GM18858 (cell line): Measurements from ENCODE around the gene OTOP2.

Source experiments
- ATAC-seq: cut with Tn5 transposase; IDR thresholded peaks from one replicate; pipeline ENCODE4 v1.9.1; 2021; ENCODE audit not compliant: unreplicated experiment

Gene OTOP2

GRCh38 chr17:74950207-74950606 is 26.1 kb downstream of the OTOP2 start:
- ATAC-seq: no peak

GRCh38 chr17:74951065-74951464 is 27.0 kb downstream of the OTOP2 start:
- ATAC-seq: no peak

GRCh38 chr17:74951680-74952421 is 27.8 kb downstream of the OTOP2 start:
- ATAC-seq: no peak

GRCh38 chr17:74952431-74953133 is 28.5 kb downstream of the OTOP2 start:
- no peak for ATAC-seq

DNA sequence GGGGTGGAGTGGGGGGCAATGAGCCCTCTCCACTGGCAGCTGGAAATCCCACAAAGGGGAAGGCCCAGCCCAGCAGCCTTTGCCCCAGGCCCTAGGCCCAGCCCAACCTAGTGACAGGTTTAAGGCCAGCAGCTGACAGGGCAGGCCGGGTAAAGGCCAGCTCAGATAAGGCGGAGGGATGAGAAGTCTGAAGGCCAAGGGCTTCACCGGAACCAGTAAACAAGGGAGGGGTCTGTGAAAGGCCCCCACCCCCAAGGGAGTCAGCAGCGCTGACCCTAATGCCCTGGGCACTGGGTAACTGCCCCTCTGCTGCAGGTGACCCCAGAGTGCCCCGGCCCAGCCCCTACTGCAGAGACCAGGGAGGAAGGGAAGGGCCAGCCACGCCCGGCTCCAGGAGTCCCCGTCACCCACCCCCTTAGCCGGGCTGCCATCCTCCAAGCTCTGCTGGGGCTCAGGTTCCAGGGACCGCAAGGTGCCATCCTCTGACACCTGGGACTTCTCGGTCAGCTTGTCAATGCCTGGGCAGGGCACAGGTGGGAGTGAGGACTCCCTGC is 29.1 kb downstream of the OTOP2 start:
- no peak for ATAC-seq

DNA sequence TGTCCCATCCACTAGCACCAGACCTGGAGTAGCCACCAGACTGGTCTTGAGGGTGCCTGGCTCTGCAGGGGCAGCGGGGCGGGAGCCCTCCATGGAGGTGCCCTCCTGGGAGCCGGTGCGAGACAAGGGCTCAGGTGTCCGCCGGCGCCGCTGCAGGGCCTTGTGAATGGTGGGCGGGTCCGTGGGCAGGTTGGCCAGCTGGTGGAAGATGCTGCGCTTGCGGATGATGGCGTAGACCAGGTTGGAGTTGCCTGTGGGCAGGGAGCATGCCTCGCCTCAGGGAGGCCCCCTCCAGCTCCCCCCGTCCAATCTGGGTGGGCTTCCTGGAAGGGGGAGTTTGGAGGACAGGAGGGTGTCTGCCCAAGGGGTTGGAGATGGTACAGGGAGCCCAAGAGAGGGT is 30.0 kb downstream of the OTOP2 start:
- ATAC-seq: no peak

- no peak for ATAC-seq
Measured at GRCh38 chr17:74954665-74955421, 30.8 kb downstream of the OTOP2 start.

DNA sequence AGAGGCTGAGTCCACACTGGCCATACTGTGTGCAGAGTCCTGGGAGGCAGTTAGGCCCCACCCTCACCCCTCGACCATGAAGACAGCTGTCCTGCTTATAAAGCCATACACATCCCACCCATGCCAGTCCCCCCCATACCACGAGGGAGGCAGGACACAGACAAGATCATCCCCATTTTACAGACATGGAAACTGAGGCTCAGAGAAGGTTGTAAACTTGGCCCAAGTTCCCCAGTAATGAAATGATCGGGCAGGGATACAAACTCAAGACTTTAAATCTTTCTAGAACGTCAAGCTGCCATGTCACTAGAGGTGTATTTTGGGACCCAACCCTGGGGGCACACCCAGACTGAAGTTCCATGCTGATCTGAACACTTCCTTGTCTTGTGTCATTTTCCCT is 32.0 kb downstream of the OTOP2 start:
- no peak for ATAC-seq

DNA sequence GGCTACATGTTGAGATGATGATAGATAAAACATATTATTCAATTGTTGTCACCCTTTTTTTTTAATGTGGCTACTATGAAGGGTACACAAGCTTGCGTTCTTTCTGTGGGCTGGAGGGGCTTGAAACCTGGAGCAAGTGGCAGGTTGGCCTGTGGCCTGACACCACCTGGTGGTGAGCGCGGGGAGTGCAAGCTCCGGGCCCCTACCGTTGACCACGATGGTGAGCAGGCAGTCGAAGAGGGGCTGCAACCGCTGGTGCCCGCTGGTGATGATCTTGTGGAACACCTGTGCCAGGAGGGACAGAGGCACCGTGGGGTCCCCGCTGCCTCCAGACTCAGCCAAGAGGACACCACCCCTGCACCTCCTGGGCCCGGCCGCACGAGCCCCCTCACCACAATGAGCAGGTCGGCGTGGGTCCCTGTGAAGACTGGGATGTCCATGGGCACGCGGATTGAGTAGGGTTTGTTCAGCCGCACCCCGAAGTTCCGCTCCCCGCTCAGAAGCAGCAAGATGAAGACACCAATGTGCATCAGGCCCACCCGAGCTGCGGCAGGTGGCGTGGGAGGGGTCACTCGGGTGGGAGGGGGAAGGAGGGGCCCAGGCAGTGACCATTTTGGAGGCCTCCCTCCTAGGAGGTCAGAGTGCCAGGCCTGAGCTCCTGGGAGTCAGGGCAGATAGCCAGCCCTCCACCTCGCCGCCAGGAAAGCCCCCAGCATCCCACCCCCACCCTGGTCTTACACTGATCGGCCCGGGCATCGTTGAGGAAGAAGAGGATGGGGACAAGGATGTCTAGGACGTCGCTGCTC is 34.1 kb downstream of the OTOP2 start:
- ATAC-seq: no peak

DNA sequence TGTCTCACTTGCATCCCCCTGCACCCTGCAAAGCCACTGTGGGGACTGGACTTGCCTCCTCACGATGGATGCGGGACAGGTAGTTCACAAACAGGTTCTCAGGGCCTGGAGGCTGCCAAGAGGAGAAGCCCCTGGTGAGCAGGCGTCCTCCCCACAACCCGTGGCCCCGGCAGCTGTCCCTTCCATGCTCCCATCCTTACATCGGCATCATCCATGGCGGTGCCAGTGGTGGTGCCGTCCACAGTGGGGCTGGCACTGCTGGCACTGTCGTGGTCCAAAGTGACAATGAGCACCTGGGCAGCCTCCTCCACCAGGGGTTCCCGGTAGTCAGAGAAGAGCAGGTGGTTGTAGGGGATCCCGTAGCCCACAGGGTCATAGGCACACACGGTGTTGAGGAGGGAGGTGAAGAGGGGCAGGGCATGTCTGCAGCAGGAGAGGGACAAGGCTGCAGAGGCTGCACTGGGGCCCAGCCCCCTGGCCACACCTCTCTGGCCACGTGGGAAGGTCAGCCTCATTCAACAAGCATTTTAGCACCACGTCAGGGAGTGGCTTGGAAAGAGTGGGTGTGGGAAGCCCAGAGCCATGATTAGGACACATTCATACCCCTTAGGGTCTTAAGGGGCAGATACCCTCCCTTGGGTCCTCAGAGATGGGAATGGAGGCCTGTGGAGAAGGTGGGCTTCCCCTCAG is 35.9 kb downstream of the OTOP2 start:
- no peak for ATAC-seq

GRCh38 chr17:74960570-74961342 is 36.7 kb downstream of the OTOP2 start:
- no peak for ATAC-seq

DNA sequence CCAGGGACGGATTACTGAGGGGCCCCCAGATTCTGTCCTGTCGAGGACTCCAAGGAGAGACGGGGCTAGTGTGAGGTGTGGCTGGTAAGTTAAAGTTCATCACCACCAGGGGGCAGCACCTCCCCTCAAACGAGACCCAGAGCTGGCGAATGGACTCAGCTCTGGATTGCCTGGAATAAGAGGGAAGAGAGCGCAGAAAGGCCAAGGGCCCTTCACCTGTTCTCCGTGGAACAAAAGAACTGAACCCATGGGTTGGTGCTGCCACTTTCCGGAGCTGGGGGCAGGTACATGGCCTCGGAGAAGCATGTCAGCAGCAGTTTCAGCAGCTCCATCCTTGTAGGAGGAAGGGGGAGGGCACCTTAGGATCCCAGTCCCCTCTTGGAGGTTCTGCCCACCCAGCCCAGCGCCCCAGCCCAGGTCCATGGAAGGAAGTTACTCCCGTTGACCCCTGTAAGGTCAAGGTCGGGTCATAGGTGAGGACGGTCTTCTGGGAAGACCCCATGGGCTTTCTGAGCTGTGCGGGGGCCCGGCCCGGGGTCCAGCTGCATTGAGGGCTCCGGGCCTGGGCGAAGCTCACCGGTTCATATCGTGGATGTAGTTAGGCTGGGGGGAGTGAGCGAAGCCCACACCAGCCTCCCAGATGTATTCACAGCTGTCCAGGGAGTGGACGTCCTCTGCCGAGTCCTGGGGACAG is 37.7 kb downstream of the OTOP2 start:
- ATAC-seq: no peak

GRCh38 chr17:74962622-74963394 is 38.7 kb downstream of the OTOP2 start:
- no peak for ATAC-seq

DNA sequence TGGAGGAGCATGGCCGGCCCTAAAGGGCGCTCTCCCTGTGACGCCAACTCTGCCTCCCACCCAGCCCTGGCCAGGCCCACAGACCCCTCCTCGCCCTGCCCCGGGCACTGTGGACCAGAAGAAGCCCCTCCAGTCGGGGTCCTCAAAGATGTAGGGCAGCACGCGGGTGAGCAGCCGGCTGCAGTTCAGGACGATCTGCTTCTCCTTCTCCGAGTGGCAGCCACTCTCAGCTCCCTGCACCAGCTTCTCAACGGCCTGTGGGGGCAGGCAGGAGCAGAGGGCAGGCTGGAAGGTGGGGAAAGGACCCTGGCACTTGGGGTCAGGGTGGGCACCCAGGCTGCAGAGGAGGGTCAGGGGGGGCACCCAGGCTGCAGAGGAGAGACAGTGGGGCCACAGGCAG is 39.6 kb downstream of the OTOP2 start:
- ATAC-seq: no peak

DNA sequence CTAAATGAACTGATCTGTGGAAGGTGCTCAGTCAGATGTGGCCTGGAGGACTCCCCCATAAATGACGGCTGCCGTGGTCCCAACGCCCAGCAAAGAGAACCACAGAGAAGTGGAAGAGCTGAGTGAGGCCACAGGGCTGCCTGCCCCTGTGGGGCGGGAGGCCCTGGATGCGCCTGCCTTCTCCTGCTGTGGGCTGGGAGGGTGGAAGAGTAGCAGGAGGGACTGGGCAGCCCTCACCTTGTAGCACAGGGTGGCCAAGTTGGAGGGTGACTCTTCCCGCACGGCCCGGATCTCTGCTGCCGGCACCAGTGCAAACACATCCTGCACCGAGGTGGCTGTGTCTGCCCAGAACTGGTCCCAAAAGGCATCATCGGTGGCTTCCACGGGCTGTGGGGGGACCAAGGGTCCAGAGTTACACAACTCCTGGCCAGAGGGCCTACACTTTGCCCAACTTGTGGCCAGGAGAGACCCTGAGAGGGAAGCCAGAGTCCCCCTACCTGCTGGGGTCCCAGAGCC is 40.2 kb downstream of the OTOP2 start:
- no peak for ATAC-seq

GRCh38 chr17:74964988-74965622 is 41.0 kb downstream of the OTOP2 start:
- ATAC-seq: no peak

DNA sequence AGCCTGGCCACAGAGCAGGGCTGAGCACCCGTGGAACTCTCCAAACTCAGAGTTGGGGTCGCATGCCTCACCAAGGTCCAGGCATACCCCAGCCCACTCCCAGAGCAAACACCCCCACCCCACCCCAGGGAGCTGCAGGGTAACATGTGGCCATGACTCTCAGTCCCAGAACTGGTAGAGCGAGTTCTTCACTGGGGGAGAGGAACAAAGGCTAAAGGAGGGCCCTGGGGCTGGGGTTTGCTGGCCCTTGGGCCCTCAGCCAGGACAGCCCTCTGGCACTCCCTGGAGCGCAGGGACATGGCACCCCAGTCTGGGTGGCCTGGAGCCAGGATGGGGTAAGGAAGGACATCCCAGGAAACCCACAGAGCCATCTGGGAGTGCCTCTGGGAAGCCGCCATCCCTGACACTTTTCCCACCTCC is 44.3 kb downstream of the OTOP2 start:
- no peak for ATAC-seq
